T-cell (primary cell): Measurements from ENCODE around the gene LCE2B. TPM values are rescaled to one million over a fixed set of nuclear protein-coding genes. Genes with fewer than 3 reads are reported as not detected.
"Not testable (repeated sequence)": the region's sequence is repeated elsewhere in the genome, so short reads cannot be mapped to it uniquely, and the experiment has no call there.

Experiments
- ATAC-seq, 4 experiments: fragments of 200-7000 bp in 3 of 4; fragments of 150-1000 bp in 1 of 4; cut with Tn5 transposase; replicated peaks in 1 of 4; 1 replicate in 3 of 4; 2 replicates in 1 of 4; pipeline ENCODE4 v1.10.0; 2021; ENCODE audit warnings: moderate library complexity in 3 of 4, mild to moderate bottlenecking in 2 of 4, moderate number of reproducible peaks in 1 of 4
- CTCF ChIA-PET, 2 donors: fragments of 300-600 bp; sonication (Branson Sonifier 250); formaldehyde crosslinking; loops; one replicate each; lab custom pipeline; 2022; ENCODE audit warnings: antibody characterized with exemption in 2 of 2; lab: Charles Lee
- POLR2A ChIA-PET, 2 donors: fragments of 300-600 bp; sonication (Branson Sonifier 250); formaldehyde crosslinking; loops; one replicate each; lab custom pipeline; 2022; ENCODE audit warnings: antibody characterized with exemption in 2 of 2; lab: Charles Lee
- DNase-seq, 35 experiments: peaks; one replicate each; pipeline versions ENCODE4 v3.0.0 to v3.0.0-alpha.2; 2013 to 2023
- H3K27ac ChIP-seq: one replicate; pipeline ENCODE4 v1.5.1; 2013; ENCODE audit warnings: low read length
- H3K27me3 ChIP-seq, 2 experiments: replicated peaks in 1 of 2; 1 replicate in 1 of 2; 2 replicates in 1 of 2; pipeline versions ENCODE4 v1.6.1 to v1.7.0; 2013; ENCODE audit warnings: low read length in 1 of 2, mixed read lengths in 1 of 2; ENCODE audit not compliant: control insufficient read depth in 2 of 2, insufficient read depth in 2 of 2; ENCODE audit errors: extremely low read depth in 1 of 2
- H3K36me3 ChIP-seq, 2 donors: 1 replicate in 1 of 2; 2 replicates in 1 of 2; pipeline versions ENCODE4 v1.6.1 to v1.7.0; 2013; ENCODE audit warnings: low read length in 1 of 2; ENCODE audit not compliant: control insufficient read depth in 2 of 2, insufficient read depth in 1 of 2; ENCODE audit errors: extremely low read depth in 1 of 2
- H3K4me1 ChIP-seq, 2 experiments: 1 replicate in 1 of 2; 2 replicates in 1 of 2; pipeline versions ENCODE4 v1.6.1 to v1.7.0; 2013; ENCODE audit warnings: low read length in 2 of 2, mixed read lengths in 1 of 2; ENCODE audit not compliant: insufficient read depth in 2 of 2, control insufficient read depth in 1 of 2; ENCODE audit errors: extremely low read depth in 1 of 2
- H3K4me3 ChIP-seq, 2 donors: 1 replicate in 1 of 2; 2 replicates in 1 of 2; pipeline versions ENCODE4 v1.5.1 to v1.7.0; 2013; ENCODE audit warnings: mild to moderate bottlenecking in 2 of 2, low read length in 1 of 2, moderate library complexity in 1 of 2; ENCODE audit not compliant: control insufficient read depth in 1 of 2; ENCODE audit errors: extremely low read depth in 1 of 2
- H3K9me3 ChIP-seq: 2 replicates; pipeline ENCODE4 v1.7.0; 2013
- H3K27ac Mint-ChIP-seq, 2 donors: one replicate each; pipeline ENCODE4 v1.8.0; 2020 to 2021; ENCODE audit warnings: mild to moderate bottlenecking in 2 of 2, mixed read lengths in 2 of 2
- H3K27me3 Mint-ChIP-seq, 2 donors: one replicate each; pipeline ENCODE4 v1.8.0; 2021 to 2022; ENCODE audit warnings: mixed read lengths in 2 of 2
- H3K36me3 Mint-ChIP-seq: one replicate; pipeline ENCODE4 v1.8.0; 2021; ENCODE audit warnings: mixed read lengths
- H3K4me1 Mint-ChIP-seq, 3 donors: one replicate each; pipeline ENCODE4 v1.8.0; 2020 to 2022; ENCODE audit warnings: mixed read lengths in 3 of 3, mild to moderate bottlenecking in 1 of 3
- H3K4me3 Mint-ChIP-seq, 3 donors: one replicate each; pipeline ENCODE4 v1.8.0; 2020 to 2022; ENCODE audit warnings: mild to moderate bottlenecking in 3 of 3, mixed read lengths in 3 of 3, moderate library complexity in 3 of 3
- H3K9me3 Mint-ChIP-seq, 3 donors: one replicate each; pipeline ENCODE4 v1.8.0; 2020 to 2022; ENCODE audit warnings: mixed read lengths in 3 of 3
- WGBS: methylation state at CpG from one replicate; pipeline ENCODE4 v1.1.5; 2013; ENCODE audit warnings: missing lambda C conversion rate; ENCODE audit not compliant: insufficient coverage; 5-methylcytosine and 5-hydroxymethylcytosine counted together
- total RNA-seq, 35 experiments: library from RNA in 6 of 35; stranded (reverse) in 6 of 35; fragments of 120-200 nt in 1 of 35; gene quantifications; one replicate each; pipeline versions ENCODE4 v1.2.1 to v1.2.4 and lab custom pipeline; 2013 to 2026

LCE2B gene
- total RNA-seq, 5 donors from 2014 or later (not counting 1 experiment from before 2014, with no cell fraction given) = not detected

- no peaks in the 10 kb centered on the region for H3K36me3 Mint-ChIP-seq
- no peak for DNase-seq
- Histone ChIP-seq H3K36me3 (no peaks in the 10 kb centered on the region), H3K4me3 (no peak overlapping the region), H3K4me1 (no peaks in the 10 kb centered on the region), H3K27me3 (peaks cover 9 to 12% of the 10 kb centered on the region in 2 experiments), H3K27ac (no peak overlapping the region), H3K9me3 (no peaks in the 10 kb centered on the region)
- H3K4me1 Mint-ChIP-seq = peaks cover 2 to 5% (median 4%) of the 10 kb centered on the region in 3 donors
- POLR2A ChIA-PET = no interaction called here
- no peak overlapping the region for H3K4me3 Mint-ChIP-seq
- H3K27ac Mint-ChIP-seq = no peak overlapping the region
- no peaks in the 10 kb centered on the region for H3K9me3 Mint-ChIP-seq
- no peak for ATAC-seq
- CTCF ChIA-PET = interaction anchor here in 1 of 2 donors (1.0 kb wide), 1 partner anchor 42 kb away, joined by 4 read pairs; the partner anchor contains the start of gene LCE2A
- WGBS = 83% methylated on average over 1 of the region's 2 CpGs
- peaks cover 7 to 8% of the 10 kb centered on the region in 2 donors for H3K27me3 Mint-ChIP-seq
These were observed 29.5 kb upstream of the LCE2B start for GRCh38 chr1:152656459-152656858.

- Mint-ChIP-seq H3K9me3 (no peaks in the 10 kb centered on the region), H3K27ac (no peak overlapping the region), H3K4me1 (peaks cover 2 to 5% (median 4%) of the 10 kb centered on the region in 3 donors), H3K4me3 (no peak overlapping the region), H3K27me3 (peaks cover 10 to 11% of the 10 kb centered on the region in 2 donors), H3K36me3 (no peaks in the 10 kb centered on the region)
- CTCF ChIA-PET = interaction anchor here in 1 of 2 donors (1.0 kb wide), 1 partner anchor 41 kb away, joined by 4 read pairs; the partner anchor contains the start of gene LCE2A
- no peaks in the 10 kb centered on the region for H3K36me3 ChIP-seq
- peaks cover 9% of the 10 kb centered on the region in 2 experiments for H3K27me3 ChIP-seq
- 90% methylated on average over 1 of the region's 4 CpGs for WGBS
- no peak for ATAC-seq
- no peak for DNase-seq
- no peak overlapping the region for H3K27ac ChIP-seq
- POLR2A ChIA-PET = no interaction called here
- H3K4me3 ChIP-seq = no peak overlapping the region
- no peaks in the 10 kb centered on the region for H3K9me3 ChIP-seq
- H3K4me1 ChIP-seq = no peaks in the 10 kb centered on the region
These were observed 28.2 kb upstream of the LCE2B start for GRCh38 chr1:152657677-152658076.

GRCh38 chr1:152658649-152659048, 27.3 kb upstream of the LCE2B start:
- H3K9me3 Mint-ChIP-seq = no peaks in the 10 kb centered on the region
- Histone ChIP-seq H3K9me3 (no peaks in the 10 kb centered on the region), H3K36me3 (no peaks in the 10 kb centered on the region), H3K4me3 (no peak overlapping the region), H3K27me3 (peaks cover 9 to 12% of the 10 kb centered on the region in 2 experiments), H3K4me1 (no peaks in the 10 kb centered on the region), H3K27ac (no peak overlapping the region)
- peaks cover 2 to 5% (median 3%) of the 10 kb centered on the region in 3 donors for H3K4me1 Mint-ChIP-seq
- H3K36me3 Mint-ChIP-seq = no peaks in the 10 kb centered on the region
- H3K27me3 Mint-ChIP-seq = peaks cover 13 to 18% of the 10 kb centered on the region in 2 donors
- no peak overlapping the region for H3K4me3 Mint-ChIP-seq
- ChIA-PET CTCF (no interaction called here), POLR2A (no interaction called here)
- no peak overlapping the region for H3K27ac Mint-ChIP-seq
- WGBS = 90% methylated on average over 3 of the region's 3 CpGs
- no peak for ATAC-seq
- DNase-seq = no peak

GRCh38 chr1:152663098-152663497, 22.8 kb upstream of the LCE2B start, which contains the start of gene LCE2D:
TSS of gene LCE2D (plus strand) at chr1:152663380. CDS start at chr1:152664106, 726 bp downstream.
- no peaks in the 10 kb centered on the region for H3K36me3 ChIP-seq
- no peaks in the 10 kb centered on the region for H3K9me3 ChIP-seq
- no peak within 1 kb of the TSS for H3K4me3 ChIP-seq
- WGBS = 67% methylated on average over 1 of the region's 3 CpGs
- ChIA-PET CTCF (no interaction called here), POLR2A (no interaction called here)
- no peak within 1 kb of the TSS for H3K27ac ChIP-seq
- no peaks in the 10 kb centered on the region for H3K4me1 Mint-ChIP-seq
- H3K27me3 ChIP-seq = peaks cover 0 to 14% of the 10 kb centered on the region in 2 experiments
- ATAC-seq = no peak
- DNase-seq = no peak
- no peak within 1 kb of the TSS for H3K4me3 Mint-ChIP-seq
- no peak within 1 kb of the TSS for H3K27ac Mint-ChIP-seq
- H3K27me3 Mint-ChIP-seq = peaks cover 16 to 26% of the 10 kb centered on the region in 2 donors
- H3K9me3 Mint-ChIP-seq = peaks cover 0 to 5% (median 0%) of the 10 kb centered on the region in 3 donors
- no peaks in the 10 kb centered on the region for H3K36me3 Mint-ChIP-seq
- H3K4me1 ChIP-seq = no peaks in the 10 kb centered on the region

- H3K27me3 ChIP-seq = peaks cover 0 to 11% of the 10 kb centered on the region in 2 experiments
- H3K4me1 ChIP-seq, H3K4me3 Mint-ChIP-seq, DNase-seq, H3K9me3 Mint-ChIP-seq, H3K27ac Mint-ChIP-seq, H3K9me3 ChIP-seq, H3K4me1 Mint-ChIP-seq, H3K4me3 ChIP-seq, H3K27ac ChIP-seq, H3K36me3 Mint-ChIP-seq, ATAC-seq, POLR2A ChIA-PET, CTCF ChIA-PET, H3K36me3 ChIP-seq: not testable (repeated sequence)
- no CpG with 5 or more reads among the region's 1 CpG for WGBS
- H3K27me3 Mint-ChIP-seq = peaks cover 25 to 26% of the 10 kb centered on the region in 2 donors
These were observed 19.8 kb upstream of the LCE2B start for GRCh38 chr1:152666171-152666570.

GRCh38 chr1:152667648-152668047, 18.3 kb upstream of the LCE2B start:
- ChIA-PET CTCF (no interaction called here), POLR2A (no interaction called here)
- WGBS = 90% methylated on average over 5 of the region's 5 CpGs
- no peaks in the 10 kb centered on the region for H3K9me3 ChIP-seq
- no peak overlapping the region for H3K27ac ChIP-seq
- H3K4me1 ChIP-seq = no peaks in the 10 kb centered on the region
- H3K36me3 ChIP-seq = no peaks in the 10 kb centered on the region
- Mint-ChIP-seq H3K4me3 (no peak overlapping the region), H3K4me1 (no peaks in the 10 kb centered on the region), H3K27me3 (peaks cover 24 to 26% of the 10 kb centered on the region in 2 donors), H3K9me3 (peaks cover 0 to 5% (median 0%) of the 10 kb centered on the region in 3 donors), H3K36me3 (no peaks in the 10 kb centered on the region), H3K27ac (no peak overlapping the region)
- no peak overlapping the region for H3K4me3 ChIP-seq
- ATAC-seq = no peak
- peaks cover 0 to 11% of the 10 kb centered on the region in 2 experiments for H3K27me3 ChIP-seq
- DNase-seq = no peak
